Bronchial epithelial cell (primary cell): ENCODE data around the gene OTOF. TPM values are rescaled to one million over a fixed set of nuclear protein-coding genes. Genes with fewer than 3 reads are reported as not detected.

Experiments used
- DNase-seq: peaks from one replicate; pipeline ENCODE4 v3.0.0-alpha.2; 2010; ENCODE audit warnings: low read depth
- FAIRE-seq: peaks from 2 replicates; lab custom pipeline; 2011; peaks lifted over from hg19 to GRCh38; lab: Jason Lieb, UNC
- H3K27me3 ChIP-seq: 2 replicates; pipeline ENCODE4 v1.5.1; 2011; ENCODE audit warnings: low read length; ENCODE audit not compliant: control insufficient read depth, insufficient read depth
- H3K36me3 ChIP-seq: 2 replicates; pipeline ENCODE4 v1.5.1; 2011; ENCODE audit warnings: low read length; ENCODE audit not compliant: control insufficient read depth, insufficient read depth
- H3K4me3 ChIP-seq: 2 replicates; pipeline ENCODE4 v1.5.1; 2011; ENCODE audit warnings: mild to moderate bottlenecking, low read depth, low read length, control low read depth
- CTCF ChIP-seq: IDR thresholded peaks from 2 replicates; pipeline ENCODE4 v1.5.1; 2011; ENCODE audit warnings: mild to moderate bottlenecking, moderate library complexity, low read length, control low read depth, inconsistent platforms; ENCODE audit not compliant: insufficient read depth, severe bottlenecking
- total RNA-seq: library from RNA; depleted of rRNA; stranded (reverse); fragments of >200 nt; gene quantifications from 2 replicates; pipeline ENCODE4 v1.2.1, GENCODE V29; 2014

The OTOF gene
- total RNA-seq, 1 donor from 2014 or later = not detected

GRCh38 chr2:26491563-26492167, 13.7 kb upstream of the OTOF start:
- Histone ChIP-seq H3K36me3 (no peaks in the 10 kb centered on the region), H3K27me3 (no peaks in the 10 kb centered on the region), H3K4me3 (no peak overlapping the region)
- TF ChIP-seq CTCF = no peak
- DNase-seq = no peak
- no peak for FAIRE-seq

GRCh38 chr2:26489213-26489850, 11.4 kb upstream of the OTOF start:
- FAIRE-seq = no peak
- Histone ChIP-seq H3K36me3 (no peaks in the 10 kb centered on the region), H3K4me3 (no peak overlapping the region), H3K27me3 (no peaks in the 10 kb centered on the region)
- no peak for DNase-seq
- TF ChIP-seq CTCF = no peak

- no peak overlapping the region for H3K4me3 ChIP-seq
- DNase-seq (no peak), FAIRE-seq (no peak)
- H3K27me3 ChIP-seq = no peaks in the 10 kb centered on the region
- no peaks in the 10 kb centered on the region for H3K36me3 ChIP-seq
- TF ChIP-seq CTCF = no peak
Observed at GRCh38 chr2:26488463-26489212, 10.7 kb upstream of the OTOF start.

- DNase-seq (no peak), FAIRE-seq (peak; percentile 28)
- Histone ChIP-seq H3K27me3 (no peaks in the 10 kb centered on the region), H3K4me3 (no peak overlapping the region), H3K36me3 (no peaks in the 10 kb centered on the region)
- no peak for TF ChIP-seq CTCF
Observed at GRCh38 chr2:26487192-26487591, 9.3 kb upstream of the OTOF start.

- H3K4me3 ChIP-seq = no peak overlapping the region
- FAIRE-seq (no peak), DNase-seq (no peak)
- no peaks in the 10 kb centered on the region for H3K27me3 ChIP-seq
- no peaks in the 10 kb centered on the region for H3K36me3 ChIP-seq
- no peak for TF ChIP-seq CTCF
Observed at GRCh38 chr2:26486789-26487188, 8.9 kb upstream of the OTOF start.
